Measurements from ENCODE around the gene PLD2. TPM values are rescaled to one million over a fixed set of nuclear protein-coding genes. Genes with fewer than 3 reads are reported as not detected.

The PLD2 gene
- total RNA-seq, 1 donor from 2014 or later, result 59.1 TPM

DNA sequence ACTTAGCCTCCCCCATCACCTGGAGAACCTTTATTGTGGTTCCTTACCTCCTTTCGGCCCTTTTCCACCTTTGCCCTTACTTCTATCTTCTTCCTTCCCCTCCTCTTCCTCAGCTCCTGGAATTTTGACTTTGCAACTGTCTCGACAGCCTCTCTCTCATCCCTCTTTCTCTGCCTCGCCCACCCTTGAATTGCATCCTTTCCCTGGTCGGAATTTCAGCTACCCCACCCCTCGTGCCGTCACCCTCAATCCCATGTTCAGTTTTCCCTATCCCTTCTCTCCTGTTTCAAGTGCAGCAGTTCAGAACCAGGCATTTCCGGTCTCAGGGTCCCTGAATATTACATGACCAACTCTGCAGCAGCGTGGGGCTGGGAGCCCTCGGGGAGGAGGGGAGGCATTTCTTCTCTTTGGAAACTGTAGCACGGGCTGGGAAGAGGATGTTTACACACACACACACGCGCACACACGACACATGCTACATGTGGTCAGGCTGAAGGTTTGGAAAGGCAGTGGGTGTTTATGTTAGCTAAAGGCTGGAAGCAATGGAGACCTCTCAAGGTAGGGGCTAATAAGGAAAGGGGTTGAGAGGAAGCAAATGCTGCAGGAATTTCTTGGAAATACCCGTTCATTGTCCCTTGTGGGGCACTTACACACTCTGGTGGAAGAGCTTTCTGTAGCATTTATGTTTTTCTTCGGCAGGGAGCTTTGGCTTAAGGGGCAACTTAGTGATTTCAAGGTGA lies 27.2 kb downstream of the PLD2 start:
- DNase-seq (ENCODE audit: low spot score), result peak; percentile 56

DNA sequence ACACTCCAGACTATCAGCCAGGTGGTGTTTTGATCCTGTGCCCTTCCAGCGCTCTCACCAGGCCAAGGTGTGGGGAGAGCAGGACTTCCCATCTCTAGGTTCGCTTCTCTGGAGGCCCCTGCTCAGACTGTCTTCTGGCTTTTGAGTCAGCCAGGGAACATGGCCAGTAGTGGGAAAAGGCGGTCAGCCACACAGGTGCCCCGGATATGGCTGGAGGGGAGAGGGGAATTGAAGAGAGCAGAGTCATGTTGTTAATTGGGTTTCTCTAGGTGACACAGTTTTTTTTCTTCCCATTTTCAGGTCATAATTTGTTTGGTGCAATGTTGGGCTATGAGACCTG lies 27.7 kb downstream of the PLD2 start:
- no peak for DNase-seq (ENCODE audit: low spot score)

DNA sequence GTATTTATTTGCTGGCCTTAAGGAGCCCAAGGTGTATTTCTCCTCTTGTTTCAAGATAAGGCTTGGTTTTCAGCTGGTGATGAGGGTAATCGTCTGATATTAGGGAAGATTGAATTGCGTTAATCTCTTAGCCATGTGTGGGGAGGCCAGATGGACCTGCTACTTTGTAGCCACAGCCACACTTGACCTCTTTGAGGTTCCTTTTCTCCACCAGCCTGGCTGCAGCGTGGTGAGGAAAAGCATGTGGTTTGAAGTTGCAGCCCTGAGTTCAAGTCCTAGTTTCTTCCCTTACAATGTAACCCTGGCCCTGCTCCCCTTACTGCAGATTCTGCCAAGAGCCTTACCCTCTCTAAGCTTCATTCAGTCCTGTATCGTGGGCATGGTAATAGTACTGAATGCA lies 29.3 kb downstream of the PLD2 start:
- DNase-seq (ENCODE audit: low spot score), result no peak

- no peak for DNase-seq (ENCODE audit: low spot score)
Observed at GRCh38 chr17:4837471-4838308, 30.7 kb downstream of the PLD2 start.

DNA sequence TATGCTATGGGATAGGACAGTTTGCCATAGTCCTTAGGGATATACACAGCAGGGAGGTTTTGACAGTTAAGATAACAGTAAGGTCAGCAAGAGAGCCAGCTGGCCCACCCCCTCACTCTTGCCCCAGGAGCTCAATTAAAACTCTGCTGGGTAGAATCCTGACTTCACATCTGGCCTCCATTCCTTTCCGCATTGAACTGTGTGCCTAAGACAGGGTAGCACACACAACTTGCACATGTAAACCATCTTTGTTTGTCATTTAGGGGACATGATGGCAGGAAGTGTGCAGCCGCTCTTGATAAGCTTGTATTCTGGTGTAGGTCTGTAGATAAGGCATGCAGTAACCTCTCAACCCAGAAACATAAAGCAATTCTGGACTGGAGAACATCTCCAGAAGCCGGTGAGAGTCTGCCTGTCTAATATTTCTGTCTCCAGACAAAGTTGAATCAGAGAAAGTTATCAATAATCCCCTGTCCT lies 31.4 kb downstream of the PLD2 start:
- DNase-seq (ENCODE audit: low spot score), result no peak

DNA sequence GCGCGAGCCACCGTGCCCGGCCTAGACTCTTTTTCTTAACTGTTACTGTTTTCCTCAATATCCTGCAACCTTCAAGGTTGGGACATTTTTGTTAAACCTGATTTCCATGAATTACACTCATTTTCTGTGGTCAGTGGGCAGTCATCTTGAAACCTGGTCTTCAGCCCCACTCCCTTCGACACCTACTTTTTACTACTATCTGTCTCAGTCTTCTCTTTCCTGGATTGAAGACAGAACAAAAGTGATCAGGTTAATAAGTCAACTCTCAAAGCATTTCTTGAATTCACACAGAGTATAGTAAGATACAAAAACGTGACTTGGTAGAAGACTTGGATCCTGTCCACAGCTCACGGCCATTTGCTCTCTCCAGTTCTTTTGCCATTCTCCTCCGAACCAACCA lies 32.3 kb downstream of the PLD2 start:
- DNase-seq (ENCODE audit: low spot score), result no peak

DNA sequence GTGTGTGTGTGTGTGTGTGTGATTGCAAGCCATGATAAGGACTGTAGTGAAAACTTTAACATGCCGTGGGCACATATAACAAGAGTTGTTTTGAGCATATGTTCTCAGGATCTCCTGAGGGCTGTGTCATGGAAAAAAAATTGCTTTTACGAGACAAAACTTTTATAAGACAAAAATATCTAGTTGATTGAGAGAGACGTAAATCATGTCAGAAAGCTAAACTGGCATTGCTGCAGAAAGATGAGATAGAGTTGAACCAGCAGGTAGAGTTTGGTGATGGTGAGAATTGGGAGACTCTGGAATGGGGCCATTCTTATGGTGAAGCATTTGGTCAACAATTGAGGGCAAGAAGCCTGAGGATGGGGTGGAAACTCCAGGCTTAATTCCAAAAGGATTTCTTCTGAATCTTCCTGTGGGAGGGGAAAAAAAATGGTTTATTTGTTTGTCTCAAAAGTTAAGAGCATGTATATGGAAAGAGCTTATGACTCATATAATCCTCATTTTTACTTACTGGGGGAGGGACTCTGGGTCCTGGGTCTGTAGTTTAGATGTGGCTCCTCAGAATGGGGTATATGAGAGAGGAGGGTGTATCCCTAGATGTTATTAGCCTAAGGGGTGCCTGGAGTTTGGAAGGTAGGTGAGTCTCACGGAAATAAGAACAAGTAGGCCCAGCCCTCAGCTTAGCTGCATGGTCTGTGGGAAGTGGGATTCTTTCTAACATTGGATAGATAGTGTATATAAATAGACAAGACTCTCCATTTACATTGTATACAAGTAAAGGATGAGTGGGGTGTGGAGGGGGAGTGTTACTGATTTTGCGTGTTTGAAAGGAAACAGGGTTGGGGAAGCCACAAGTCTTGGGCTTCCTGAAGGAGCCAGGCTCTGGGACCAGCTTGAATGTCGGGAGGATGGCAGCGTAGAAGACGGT lies 33.3 kb downstream of the PLD2 start:
- DNase-seq (ENCODE audit: low spot score), result no peak

DNA sequence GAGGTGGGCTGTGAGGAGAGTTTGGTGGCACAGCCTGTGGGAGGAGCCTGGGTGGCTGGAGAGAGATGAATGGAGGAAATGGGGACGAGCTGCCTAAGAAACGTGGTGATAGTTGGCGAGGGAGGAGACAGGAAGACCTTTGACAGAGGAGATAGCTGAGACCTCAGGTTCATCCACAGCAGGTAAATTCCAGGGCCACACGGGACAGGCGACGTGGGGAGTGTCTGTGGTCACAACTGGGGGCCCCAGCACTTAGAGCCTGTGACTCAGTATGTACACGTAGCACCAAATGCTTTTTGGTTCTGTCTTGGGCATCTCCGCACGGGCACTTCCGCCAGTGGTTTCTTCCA lies 33.9 kb downstream of the PLD2 start:
- DNase-seq (ENCODE audit: low spot score), result no peak

- DNase-seq (ENCODE audit: low spot score), result no peak
Observed at GRCh38 chr17:4842376-4842775, 35.4 kb downstream of the PLD2 start.

- no peak for DNase-seq (ENCODE audit: low spot score)
Observed at GRCh38 chr17:4843321-4844000, 36.5 kb downstream of the PLD2 start.

DNA sequence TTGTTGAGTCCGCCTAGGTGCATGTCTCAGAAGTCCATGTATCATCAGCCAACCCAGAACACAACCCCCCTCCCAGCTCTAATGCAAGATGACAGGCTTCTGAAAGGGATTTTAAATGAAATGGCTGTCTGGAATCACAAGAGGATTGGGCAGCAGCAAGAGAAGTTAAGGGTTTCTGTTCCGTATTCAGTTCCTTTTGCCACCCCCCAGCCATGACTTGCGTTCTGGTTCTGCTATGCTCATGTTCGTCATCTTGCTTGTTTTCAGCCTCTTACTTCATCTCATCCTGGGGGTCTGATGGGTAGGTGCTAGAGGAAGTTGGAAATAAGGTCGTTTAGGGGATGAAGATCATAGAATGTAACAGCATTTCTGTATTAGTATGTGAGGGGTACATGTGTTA lies 38.2 kb downstream of the PLD2 start:
- no peak for DNase-seq (ENCODE audit: low spot score)

GRCh38 chr17:4846635-4847390 lies 39.9 kb downstream of the PLD2 start:
- DNase-seq (ENCODE audit: low spot score), result no peak

DNA sequence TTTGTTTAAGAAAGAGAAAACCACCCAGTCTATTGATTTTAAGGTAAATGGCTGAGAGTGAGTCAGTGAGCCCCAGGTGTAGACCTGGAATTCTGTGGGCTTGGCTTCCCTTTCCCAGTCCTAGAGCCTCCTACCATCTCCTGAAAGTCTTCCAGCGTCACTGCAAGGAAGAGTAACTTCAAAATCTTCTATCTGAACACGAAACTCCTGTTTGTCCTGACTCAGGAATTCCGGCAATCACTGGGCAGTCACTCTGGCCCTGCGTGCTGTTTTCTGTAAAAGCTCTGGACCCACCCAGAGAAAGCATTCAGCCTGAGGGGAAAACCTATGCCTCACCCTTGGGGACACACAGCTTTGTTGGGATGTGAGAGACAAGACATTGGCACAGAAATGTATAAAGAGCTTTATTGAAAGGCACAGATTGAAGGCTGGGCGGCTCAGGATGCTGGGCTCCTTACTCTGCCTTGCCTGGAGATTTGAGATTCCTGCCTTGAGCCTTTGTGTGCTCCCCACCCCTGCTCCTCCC lies 42.1 kb downstream of the PLD2 start:
- DNase-seq (ENCODE audit: low spot score), result no peak

GRCh38 chr17:4850246-4850645 lies 43.3 kb downstream of the PLD2 start:
- DNase-seq (ENCODE audit: low spot score), result no peak

- DNase-seq (ENCODE audit: low spot score), result no peak
Observed at GRCh38 chr17:4851084-4851483, 44.1 kb downstream of the PLD2 start.

GRCh38 chr17:4852567-4853207 lies 45.7 kb downstream of the PLD2 start:
- DNase-seq (ENCODE audit: low spot score), result peak; percentile 54

- no peak for DNase-seq (ENCODE audit: low spot score)
Observed at GRCh38 chr17:4853208-4853671, 46.3 kb downstream of the PLD2 start.

DNA sequence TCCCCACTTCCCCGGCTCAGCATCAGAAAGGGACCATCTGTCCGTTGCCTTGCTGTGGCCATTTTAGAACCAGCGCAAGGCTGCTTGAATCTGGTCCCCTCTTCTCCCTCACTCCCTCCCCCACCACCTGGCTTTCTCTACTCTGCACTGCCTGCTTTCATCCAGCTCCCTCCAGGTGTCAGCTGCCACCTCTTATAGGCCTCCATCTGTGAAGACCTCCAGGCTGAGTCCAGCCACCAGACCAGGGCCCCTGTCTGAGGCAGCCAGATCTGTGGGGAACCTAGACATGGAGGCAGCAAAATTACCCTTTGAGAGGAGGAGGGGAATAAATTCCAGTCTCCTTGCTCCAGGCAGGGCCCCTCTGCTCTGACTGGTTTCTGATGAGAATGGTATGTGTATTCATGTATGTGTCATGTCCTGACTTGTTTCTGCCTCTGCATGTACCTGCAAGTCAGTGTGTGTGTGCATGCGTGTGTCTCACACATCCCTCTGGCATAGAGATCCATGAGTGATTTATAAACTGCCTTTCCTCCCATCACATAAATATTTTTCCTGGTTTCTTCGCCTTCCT lies 47.2 kb downstream of the PLD2 start:
- peak; percentile 76 for DNase-seq (ENCODE audit: low spot score)

DNA sequence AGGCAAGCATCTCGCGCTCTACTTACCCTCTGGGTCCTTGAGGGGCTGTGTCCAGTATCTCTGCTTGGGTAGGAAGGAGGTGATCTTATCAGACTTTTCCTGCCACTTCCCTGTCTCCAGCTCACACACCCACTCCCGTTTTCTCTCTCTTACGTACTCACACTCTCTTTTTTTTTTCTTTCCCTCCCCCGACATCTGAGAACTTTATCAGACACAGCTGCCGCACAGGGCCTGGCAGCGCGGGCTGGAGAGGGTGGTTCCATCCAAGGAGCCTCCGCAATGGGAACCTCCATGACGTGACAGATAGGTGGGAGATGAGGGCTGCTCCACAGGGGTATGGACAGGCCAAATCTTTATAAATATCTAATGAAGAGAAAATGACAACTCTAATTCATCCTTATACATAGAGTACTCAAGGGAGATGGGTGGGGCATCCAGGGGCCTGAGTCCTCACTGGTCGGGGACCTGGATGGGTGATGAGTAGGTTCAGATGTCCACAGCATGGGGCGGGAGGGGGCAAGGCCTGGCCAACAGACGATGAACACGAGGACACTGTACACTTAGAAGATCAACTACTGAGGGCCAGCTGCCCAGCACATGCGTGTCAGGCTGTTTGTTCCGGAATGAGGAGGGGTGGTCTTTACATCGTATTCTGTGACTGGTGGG lies 49.5 kb downstream of the PLD2 start:
- DNase-seq (ENCODE audit: low spot score), result no peak

Data from ureter (tissue), 1 donor.